ENCODE data around the gene AKAP13.
"Not testable (repeated sequence)": the region's sequence is repeated elsewhere in the genome, so short reads cannot be mapped to it uniquely, and the experiment has no call there.

AKAP13 gene

DNA sequence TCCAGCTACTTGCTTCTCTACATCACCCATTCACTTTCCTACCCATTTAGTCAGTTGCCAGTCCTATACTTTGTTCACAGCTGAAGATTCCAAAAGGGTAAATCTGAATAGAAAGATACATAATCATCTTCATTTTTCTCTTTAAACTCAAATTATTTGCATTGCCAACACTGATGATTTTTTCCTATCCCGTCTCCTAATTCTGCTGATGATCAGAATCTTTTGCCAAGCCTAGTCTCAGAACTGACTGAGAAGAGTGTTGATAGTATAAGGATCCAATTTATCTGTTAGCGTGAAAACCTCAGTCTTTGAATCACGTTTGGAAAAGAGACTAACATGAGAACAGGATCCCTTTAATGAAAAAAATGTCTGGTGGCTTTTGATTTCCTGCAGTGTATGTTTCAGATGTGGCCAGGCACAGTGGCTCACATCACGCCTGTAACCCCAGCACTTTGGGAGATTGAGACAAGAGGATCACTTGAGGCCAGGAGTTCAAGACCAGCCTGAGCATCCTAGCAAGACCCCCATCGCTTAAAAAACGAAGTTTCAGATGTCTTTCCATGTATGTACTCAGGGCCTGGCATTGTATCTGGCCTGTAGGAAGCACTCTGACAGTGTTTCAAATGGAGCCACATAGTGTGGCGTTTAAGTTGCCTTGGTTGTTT, 244.9 kb downstream of the AKAP13 start:
- no peak for DNase-seq (ENCODE audit: low read depth)

DNA sequence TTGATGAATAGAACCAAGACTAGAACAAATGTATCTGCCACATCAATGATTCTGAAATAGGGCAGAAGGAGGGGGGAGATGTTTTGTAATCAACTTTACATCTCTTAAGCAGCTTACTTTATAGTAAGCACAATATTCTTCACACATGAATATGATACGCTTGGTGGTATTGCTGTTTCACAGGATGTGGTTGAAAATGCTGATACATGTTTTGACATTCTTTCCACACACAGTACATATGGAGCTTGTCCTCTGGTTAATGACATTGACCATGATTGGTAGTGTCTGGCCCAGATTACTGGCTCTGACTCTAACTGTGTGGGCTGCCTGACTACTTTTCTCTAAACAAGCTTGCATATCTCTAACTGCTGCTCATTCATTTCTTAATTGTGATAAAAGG, 245.5 kb downstream of the AKAP13 start:
- DNase-seq (ENCODE audit: low read depth): no peak

DNA sequence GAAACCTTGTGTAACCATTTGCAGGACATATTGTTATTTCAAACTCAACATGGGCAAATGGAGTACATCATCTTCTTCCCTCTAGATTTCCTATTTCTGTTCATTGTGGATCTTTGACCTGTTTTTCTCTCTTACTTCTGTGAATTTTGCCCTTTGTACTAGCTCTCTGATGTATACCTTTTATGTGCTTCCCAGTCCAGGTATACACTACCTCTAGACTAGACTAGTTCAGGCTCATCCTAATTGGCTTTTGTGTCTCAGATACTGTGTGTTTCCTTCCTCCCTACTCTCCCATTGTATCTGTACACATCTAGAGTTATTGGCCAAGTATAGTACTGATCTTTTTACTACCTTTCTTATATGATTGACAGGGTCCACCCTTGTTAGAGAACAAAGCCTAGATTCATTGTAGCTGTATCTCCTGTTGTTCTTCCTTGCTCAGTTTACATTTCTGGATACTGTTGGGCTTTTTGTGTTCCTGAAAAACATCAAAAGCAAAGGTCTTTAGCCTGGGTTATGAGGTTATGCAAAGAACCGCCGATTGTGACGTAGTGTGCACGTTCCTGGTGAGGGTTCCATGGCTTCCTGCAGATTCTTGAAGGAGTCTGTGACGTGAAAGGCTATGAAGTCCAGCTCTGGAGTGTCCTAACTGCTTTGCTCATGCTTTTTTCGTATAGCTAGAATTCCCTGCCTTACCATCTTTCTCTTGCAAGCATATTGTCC, 247.0 kb downstream of the AKAP13 start:
- no peak for DNase-seq (ENCODE audit: low read depth)

DNA sequence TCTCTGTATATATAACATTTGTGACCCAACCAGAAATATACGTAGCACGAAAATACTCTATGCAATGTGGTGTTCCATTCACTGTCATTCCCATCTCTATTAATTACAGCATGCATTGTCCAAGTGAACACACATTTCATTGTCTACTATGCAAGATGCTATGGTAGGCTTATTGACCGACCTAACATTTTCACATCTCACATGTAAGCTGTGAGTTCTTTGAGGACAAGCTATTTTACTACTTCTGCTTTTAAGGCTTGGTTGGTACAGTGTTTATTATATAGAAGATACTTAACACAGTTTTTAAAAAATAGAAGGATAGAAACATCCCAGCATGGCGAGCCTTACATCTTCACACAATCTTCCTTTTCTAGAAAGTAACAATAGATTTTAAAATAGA, 249.9 kb downstream of the AKAP13 start:
- DNase-seq (ENCODE audit: low read depth): no peak

DNA sequence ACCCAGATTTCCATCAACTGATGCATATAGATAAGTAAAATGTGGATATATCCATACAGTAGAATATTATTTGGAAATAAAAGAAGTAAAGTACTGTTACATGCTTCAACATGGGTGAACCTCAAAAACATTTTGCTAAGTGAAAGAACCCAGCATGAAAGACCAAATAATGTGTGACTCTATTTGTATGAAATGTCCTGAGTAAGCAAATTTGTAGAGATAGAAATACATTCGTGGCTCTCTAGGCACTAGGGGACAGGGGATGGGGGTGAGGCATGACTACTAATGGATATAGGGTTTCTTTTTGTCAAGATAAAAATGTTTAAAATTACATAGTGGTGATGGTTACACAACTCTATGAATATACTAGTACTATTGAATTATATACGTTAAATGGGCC, 250.6 kb downstream of the AKAP13 start:
- no peak for DNase-seq (ENCODE audit: low read depth)

DNA sequence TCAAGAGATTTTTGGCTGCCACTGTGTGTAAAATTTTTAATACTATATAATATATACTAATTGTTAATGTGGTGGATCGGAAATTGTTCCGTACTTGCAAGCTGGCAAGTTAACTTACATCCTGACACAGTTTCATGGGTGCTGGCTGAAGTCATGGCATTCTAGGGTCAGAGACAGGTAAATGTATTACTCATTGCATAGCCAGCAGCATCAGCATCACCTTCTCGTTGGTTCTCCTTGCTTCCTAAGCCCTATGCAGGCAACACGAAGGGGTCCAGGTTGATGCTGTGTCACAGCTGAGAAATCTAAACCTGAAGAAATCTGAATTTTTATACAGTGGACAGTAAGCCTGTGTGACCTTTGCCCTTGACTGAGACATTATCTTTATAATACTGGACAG, 251.6 kb downstream of the AKAP13 start:
- no peak for DNase-seq (ENCODE audit: low read depth)

DNA sequence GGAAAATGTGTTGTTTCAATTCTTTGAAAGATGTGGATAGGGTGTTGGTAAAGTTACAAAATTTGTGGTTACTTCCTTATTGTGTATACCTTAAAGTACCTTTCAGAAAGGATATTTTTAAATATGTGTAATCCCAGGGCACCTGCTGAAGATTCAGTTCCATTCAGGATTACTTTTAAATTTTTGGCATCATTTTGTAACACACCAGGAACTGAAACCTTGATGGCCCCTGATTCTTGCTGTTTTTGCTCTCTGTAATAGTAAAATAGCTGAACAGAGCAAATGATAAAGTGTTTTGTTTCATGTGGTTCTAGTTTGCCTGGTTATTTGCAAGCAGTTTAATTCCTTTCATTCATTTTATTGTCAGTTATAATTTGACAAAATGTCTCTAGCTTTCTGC, 253.5 kb downstream of the AKAP13 start:
- DNase-seq (ENCODE audit: low read depth): no peak

DNA sequence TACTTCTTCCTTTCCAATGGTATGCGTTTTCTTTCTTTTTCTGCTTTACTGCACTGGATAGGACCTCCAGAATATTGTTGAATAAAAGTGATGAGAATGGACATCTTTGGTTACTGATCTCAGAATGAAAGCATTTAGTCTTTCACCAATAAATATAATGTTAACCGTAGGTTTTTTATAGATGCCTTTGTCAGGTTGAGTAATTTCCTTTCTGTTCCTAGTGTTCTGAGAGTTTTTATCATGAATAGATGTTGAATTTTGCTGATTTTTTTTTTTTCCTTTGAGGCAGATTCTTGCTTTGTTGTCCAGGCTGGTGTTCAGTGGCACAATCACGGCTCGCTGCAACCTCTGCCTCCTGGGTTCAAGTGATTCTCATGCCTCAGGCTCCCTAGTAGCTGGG, 255.9 kb downstream of the AKAP13 start:
- DNase-seq (ENCODE audit: low read depth): no peak

DNA sequence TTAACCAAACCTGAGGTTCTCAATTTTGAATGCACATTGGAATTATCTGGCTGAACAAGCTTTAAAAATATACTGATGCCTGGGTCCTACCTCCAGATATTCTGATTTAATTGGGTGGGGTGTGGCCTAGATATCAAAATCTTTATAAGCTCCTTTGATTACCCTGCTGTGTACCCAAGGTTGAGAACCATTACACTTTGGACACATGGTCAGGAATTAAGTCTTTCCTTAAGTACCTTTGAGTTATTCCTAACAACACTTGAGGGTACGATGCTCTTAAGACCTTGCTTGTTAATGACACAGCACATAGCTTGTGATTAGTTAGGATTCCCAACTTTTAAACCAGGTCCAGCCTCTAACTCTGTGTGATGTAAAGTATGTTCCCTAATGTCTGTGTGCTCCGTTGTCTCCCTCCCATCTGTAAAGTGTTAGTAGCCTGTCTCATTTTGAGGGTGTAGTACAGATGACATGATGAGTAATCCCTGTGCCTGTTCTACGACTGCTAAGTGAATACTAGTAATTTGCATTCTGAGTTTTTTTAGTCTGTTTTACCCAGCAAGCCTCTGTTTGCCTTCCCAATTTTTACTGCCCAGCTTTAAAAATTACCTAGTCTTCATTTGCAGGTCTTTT, 259.5 kb downstream of the AKAP13 start:
- no peak for DNase-seq (ENCODE audit: low read depth)

DNA sequence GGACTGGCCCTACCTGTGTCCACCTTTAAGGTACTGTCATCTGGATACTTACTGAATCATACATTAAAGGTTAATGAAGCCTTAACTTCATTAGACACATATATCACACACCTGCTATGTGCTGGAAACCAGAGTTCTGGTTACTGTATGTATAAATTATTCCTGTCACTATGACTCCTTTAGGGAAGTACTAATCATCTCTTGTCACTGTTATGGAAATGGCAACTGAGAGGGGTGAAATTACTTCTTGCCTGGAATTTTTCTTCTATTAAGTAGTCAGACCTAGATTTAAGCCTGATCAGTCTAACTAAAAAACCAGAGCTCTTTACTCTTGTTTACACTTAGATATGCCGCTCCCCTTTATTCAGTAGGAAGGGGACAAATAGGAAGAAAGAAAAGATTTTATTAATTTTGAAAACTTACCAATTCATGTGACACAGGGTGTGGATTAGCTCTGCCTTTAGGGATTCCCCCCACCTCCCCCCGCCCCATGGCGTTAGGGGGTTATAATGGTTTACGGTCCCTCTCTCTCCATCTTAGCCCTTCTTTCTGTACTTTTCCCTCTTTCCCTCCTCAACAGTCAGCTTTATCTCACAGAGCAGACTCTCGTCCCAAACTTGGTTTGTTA, 261.8 kb downstream of the AKAP13 start:
- DNase-seq (ENCODE audit: low read depth): no peak

DNA sequence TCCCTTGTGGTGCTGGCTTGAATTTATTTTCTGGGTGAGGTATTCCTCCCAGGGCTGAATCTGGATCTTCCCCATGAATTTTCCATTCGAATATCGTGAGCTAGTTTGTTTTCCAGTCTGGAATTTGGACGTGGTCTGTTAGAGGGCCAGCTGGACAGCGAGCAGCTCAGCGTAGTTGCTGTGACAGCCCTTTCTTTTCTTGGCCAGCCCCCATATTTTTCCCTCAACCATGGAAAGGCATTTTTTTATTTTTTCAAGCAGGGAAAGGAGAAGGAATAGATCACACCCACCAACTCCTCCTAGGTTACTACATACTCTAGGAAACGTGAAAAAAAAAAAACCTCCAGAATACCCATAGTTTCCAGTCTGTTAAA, 262.3 kb downstream of the AKAP13 start:
- no peak for DNase-seq (ENCODE audit: low read depth)

DNA sequence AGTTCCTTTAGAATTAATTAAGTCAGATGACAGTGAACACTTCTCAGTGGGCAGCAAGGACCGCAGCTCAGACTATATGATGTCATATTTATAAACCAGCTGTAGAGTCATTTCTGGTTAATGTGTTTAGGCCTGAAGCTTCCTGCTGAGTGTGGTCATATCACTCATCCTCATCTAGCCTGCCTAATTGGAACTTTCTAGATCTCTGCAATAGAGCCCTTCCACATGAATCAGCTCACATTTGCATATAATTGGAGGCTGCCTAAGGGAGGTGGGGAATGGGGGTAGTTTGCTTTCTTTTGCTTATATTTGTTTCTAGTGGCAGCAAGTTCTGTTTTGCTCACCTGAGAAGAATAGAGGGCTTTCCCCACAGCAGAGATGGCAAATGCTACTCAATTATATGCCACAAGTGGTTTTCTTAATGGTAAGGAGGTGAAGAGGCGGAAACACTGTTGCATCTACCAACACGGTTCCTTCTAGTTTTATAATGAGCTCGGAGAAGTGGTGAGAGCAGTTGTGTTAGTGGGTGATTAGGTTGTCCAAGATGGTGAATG, 266.2 kb downstream of the AKAP13 start:
- no peak for DNase-seq (ENCODE audit: low read depth)

DNA sequence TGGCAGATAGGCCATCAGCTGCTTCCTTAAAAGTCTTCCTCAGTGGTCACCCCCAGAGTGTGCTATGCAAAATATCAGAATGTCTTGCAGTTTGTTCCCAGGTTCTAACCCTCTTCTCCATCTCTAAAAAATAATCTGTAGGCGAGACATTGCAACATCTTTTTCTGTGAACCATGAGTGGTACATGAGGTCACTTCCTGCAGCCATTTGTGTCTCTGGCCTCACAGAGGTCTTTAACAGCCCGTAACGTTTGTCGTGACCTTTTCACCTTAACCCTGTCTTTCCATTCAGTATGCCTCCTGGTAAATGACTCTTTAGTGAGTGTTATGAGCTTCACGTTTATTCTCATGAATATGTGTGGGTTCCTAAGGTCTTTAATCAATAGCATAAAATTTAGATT, 269.0 kb downstream of the AKAP13 start:
- DNase-seq (ENCODE audit: low read depth): peak; percentile 56

DNA sequence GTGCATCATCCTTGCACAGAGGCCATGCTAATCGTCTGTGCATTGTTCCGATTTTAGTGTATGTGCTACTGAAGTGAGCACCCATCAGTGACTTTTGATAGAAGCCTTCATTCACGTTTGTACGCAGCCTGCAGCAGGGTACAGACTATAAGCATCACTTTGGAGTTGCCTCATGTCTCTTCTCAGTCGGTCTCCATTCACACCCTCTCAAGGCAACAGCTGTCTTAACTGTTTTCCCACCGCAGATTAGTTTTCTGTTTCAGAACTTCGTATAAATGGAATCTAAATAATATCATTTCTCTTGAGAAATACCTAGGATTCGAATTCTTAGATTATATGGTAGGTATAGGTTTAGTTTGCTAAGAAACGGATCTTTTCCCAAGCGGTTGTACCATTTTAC, 271.1 kb downstream of the AKAP13 start:
- DNase-seq (ENCODE audit: low read depth): no peak

DNA sequence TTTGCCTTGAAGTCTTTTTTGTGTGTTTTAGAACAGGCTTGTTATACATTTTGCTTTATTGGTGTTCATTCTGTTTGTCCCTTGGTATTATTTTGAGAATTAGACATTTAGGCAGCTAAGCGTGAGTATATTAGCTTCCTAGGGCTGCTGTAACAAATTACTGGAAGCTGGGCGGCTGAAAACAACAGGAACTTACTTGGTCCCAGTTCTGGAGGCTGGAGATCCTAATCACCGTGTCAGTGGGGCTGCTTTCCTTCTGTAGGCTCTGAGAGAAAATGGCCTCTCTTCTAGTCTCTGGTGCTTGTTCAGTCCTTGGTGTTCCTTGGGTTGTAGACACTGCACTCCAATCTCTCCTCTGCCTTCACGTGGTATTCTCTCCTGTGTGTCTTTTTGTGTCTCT, 272.1 kb downstream of the AKAP13 start:
- no peak for DNase-seq (ENCODE audit: low read depth)

DNA sequence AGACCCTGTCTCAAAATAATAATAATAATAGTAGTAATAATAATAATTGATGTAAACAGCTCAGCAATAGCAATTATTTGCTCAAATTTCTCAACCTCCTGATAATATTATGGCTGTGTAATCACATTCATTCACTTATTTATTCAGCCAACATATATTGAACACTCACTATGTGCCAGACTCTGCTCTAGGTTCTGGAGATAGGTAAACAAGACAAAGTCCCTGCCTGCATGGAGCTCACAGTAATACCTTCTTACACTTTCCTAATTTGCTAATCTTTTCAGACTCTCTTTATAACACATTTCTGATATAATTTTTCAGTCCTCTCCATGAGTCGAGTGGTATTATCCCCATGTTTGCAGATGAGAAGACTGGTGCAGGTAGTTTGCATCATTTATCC, 276.7 kb downstream of the AKAP13 start:
- no peak for DNase-seq (ENCODE audit: low read depth)

DNA sequence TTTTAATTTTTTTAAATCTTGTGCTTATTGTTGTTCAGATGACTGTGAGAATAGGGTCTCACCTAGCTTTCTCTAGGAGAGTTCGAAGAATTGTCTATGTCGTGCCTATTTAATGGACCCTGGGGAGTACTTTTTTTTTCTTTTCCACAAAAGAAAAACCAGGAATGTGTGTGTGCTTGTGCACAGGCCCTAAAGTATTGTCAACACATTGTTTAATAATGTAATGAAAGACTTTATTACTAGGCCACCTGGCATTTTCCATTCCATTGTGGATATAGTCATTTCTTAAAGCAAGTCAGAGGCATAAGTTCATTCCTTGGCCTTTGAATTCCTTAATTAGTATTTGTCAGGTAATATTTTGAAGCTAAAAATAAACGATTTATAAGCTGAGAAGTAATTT, 278.4 kb downstream of the AKAP13 start:
- no peak for DNase-seq (ENCODE audit: low read depth)

DNA sequence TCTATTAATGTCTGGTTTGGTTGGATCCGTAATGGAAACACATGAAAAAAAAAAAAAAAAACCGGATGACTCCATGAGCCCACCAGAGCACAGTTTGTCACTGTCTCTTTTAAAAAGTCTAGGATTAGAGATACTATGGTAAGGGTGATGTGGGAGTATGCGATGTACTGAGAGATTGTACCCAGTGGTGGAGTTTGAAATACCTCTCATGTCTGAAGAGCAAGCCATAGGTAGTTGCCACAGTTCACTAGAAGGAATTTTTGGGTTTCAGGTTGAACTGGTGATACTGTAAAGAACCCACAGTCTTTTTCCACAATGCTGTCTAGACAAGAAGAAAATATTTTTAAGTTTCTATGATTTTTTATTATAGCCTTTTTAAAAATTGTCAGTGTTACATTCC, 281.5 kb downstream of the AKAP13 start:
- no peak for DNase-seq (ENCODE audit: low read depth)

DNA sequence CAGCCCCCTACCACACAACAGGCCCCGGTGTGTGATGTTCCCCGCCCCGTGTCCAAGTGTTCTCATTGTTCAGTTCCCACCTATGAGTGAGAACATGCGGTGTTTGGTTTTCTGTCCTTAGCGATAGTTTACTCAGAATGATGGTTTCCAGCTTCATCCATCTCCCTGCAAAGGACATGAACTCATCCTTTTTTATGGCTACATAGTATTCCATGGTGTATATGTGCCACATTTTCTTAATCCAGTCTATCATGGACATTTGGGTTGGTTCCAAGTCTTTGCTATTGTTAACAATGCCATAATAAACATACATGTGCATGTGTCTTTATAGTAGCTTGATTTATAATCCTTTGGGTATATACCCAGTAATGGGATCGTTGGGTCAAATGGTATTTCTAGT, 285.3 kb downstream of the AKAP13 start:
- DNase-seq (ENCODE audit: low read depth): not testable (repeated sequence)

DNA sequence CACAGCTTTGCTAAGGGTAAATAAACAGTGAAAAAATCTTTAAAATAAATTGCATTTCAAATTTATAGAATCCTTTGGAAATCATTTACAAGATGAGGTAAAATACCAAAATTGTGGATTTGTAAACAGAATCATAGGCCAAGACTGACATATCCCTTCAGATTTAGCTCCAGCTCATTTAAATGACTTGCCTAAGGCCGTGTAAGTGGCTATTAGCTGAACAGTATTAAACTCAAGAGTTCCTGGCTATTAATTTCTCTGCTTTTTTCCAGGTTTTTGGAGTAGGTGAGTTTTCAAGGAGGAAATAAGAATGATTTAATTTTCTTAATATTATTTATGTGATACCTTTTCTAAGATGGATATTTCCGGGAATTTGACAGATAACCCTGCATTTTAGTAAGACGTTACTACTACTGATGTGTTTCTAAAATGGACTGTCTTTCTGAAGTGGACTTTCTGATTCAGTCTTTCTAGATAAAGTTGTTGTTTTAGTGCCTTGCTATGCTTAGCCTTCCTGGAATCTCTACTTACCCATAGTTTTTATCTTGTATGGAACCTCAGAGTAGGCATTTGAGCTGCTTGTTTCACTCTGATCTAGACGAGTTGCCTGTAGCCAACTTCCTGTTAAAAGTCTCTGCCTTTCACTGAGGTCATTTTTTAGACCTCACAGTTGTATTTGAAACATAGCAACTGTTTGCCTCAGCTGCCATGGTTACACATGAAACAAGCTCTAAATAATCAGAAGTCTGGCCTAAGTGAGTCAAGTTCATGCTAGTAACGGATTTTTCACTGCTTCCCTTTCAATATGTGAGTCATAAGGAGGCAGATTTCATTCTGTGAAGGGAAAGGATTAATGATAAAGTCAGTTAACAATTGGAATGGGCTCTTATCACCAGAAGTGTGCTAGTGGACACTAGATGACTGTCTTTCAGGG, 287.4 kb downstream of the AKAP13 start:
- DNase-seq (ENCODE audit: low read depth): peak; percentile 92

DNA sequence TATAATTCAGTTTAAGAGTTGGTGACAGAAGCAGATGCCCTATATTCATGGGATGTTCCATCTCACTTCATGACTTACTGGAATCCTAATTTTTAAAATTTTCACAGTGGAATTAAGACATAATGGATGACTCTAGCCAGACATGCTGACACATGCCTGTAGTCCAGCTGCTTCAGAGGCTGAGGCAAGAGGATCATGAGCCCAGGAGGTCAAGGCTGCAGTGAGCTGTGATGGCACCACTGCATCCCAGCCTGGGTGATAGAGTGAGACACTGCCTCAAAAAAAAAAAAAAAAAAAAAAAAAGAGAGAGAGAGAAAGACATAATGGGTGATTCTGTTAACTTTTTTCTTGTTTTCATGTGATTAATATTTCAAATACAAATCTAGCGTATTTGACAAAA, 290.8 kb downstream of the AKAP13 start:
- no peak for DNase-seq (ENCODE audit: low read depth)
